A549 (cell line): Measurements from ENCODE around the gene ALDH1A3.

Experiments used
- ELK1 ChIP-seq: fragments of 150-350 bp; IDR thresholded peaks from 2 replicates; pipeline ENCODE4 v1.6.1; 2014; ENCODE audit warnings: low read depth, mild to moderate bottlenecking, low read length
- KDM1A ChIP-seq: fragments of 200-600 bp; sonication (generic); IDR thresholded peaks from 2 replicates; pipeline ENCODE4 v1.6.1; 2016; ENCODE audit warnings: low read depth, mild to moderate bottlenecking
- MAFK ChIP-seq: fragments of 450-650 bp; IDR thresholded peaks from 2 replicates; pipeline ENCODE4 v1.6.1; 2014; ENCODE audit not compliant: partially characterized antibody
- PBX3 ChIP-seq: IDR thresholded peaks from 2 replicates; pipeline ENCODE4 v1.6.1; 2012
- POLR2A ChIP-seq: IDR thresholded peaks from 2 replicates; pipeline ENCODE4 v1.6.1; 2012; ENCODE audit warnings: mild to moderate bottlenecking, low read length
- POLR2AphosphoS2 ChIP-seq: conservative IDR thresholded peaks from 2 replicates; pipeline ENCODE4 v1.6.1; 2012; ENCODE audit warnings: low read length, improper control_type of control experiment, inconsistent platforms
- ZNF302 ChIP-seq: fragments of 250-450 bp; sonication (Bioruptor Pico); IDR thresholded peaks from 2 replicates; pipeline ENCODE4 v1.9.0; 2021; ENCODE audit warnings: inconsistent platforms, mild to moderate bottlenecking, moderate library complexity
- TF ChIP-seq, protein P1 (sequence below): fragments of >200 bp; sonication (Bioruptor Twin); formaldehyde crosslinking; IDR thresholded peaks from 3 replicates; pipeline ENCODE4 v1.5.1; 2016
- TF ChIP-seq, protein P2 (sequence below): IDR thresholded peaks from 2 replicates; pipeline ENCODE4 v1.6.1; 2012

DNA sequence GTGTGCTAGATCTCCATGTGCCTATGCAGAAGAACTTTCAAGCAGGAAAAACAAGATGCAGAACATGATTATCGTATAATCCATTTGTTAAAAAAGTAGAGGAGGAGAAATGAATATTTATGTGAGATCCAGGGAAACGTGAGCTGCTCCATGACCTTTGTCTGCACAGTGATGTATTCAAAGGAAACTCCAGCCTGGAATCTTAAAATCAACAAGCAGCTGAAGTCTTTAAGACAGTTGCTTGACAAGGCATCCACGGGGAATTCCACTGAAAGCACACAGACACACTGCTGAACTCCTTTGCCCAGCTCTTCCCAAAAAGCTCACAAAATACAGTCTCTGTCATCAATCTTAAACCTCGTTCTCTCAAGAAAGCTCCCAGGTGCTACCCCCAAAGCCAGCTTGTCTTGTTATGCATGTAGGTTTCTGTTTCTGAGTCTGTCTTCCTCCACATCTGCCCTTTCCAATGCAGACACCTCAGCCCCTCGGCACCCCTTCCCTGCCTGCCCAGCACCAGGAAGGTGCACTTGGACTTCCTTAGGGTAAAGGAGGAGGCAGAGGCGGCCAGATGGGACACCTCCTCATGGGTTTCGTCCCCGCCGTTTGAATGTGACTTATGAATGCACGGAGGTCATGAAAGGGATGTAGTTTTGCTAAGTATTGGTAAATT, 68.3 kb downstream of the ALDH1A3 start:
- TF ChIP-seq ZNF302 (CRISPR knock-in tag) (no peak), ELK1 (no peak), POLR2A (no peak), MAFK (no peak), KDM1A (no peak), PBX3 (no peak), POLR2AphosphoS2 (no peak)
- TF ChIP-seq, protein P1, sequence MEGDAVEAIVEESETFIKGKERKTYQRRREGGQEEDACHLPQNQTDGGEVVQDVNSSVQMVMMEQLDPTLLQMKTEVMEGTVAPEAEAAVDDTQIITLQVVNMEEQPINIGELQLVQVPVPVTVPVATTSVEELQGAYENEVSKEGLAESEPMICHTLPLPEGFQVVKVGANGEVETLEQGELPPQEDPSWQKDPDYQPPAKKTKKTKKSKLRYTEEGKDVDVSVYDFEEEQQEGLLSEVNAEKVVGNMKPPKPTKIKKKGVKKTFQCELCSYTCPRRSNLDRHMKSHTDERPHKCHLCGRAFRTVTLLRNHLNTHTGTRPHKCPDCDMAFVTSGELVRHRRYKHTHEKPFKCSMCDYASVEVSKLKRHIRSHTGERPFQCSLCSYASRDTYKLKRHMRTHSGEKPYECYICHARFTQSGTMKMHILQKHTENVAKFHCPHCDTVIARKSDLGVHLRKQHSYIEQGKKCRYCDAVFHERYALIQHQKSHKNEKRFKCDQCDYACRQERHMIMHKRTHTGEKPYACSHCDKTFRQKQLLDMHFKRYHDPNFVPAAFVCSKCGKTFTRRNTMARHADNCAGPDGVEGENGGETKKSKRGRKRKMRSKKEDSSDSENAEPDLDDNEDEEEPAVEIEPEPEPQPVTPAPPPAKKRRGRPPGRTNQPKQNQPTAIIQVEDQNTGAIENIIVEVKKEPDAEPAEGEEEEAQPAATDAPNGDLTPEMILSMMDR, result no peak
- TF ChIP-seq, protein P2, sequence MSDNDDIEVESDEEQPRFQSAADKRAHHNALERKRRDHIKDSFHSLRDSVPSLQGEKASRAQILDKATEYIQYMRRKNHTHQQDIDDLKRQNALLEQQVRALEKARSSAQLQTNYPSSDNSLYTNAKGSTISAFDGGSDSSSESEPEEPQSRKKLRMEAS, result no peak
